Tibial nerve (tissue), 4 donors: ENCODE data around the gene IL1RL1. TPM values are rescaled to one million over a fixed set of nuclear protein-coding genes. Genes with fewer than 3 reads are reported as not detected.

Experiments
- DNase-seq, 2 donors: peaks; one replicate each; pipeline ENCODE4 v3.0.0-alpha.2; 2019; ENCODE audit warnings: low spot score in 2 of 2
- H3K27ac ChIP-seq, 4 donors: fragments of 200-600 bp; sonication (generic) in 3 of 4; one replicate each; pipeline ENCODE4 v1.5.1; 2017 to 2019; ENCODE audit warnings: mild to moderate bottlenecking in 1 of 4
- H3K27me3 ChIP-seq, 2 donors: fragments of 200-600 bp; sonication (generic) in 1 of 2; one replicate each; pipeline versions ENCODE4 v1.5.1 to v1.6.0; 2017 to 2019
- H3K36me3 ChIP-seq, 3 donors: fragments of 200-600 bp; sonication (generic); one replicate each; pipeline ENCODE4 v1.5.1; 2018 to 2019
- H3K4me1 ChIP-seq, 4 donors: fragments of 200-600 bp; sonication (generic) in 3 of 4; one replicate each; pipeline ENCODE4 v1.5.1; 2017 to 2019
- H3K4me3 ChIP-seq, 4 donors: fragments of 200-600 bp; sonication (generic) in 3 of 4; one replicate each; pipeline ENCODE4 v1.5.1; 2017 to 2019; ENCODE audit warnings: mild to moderate bottlenecking in 1 of 4, moderate library complexity in 1 of 4
- H3K9me3 ChIP-seq, 4 donors: fragments of 200-600 bp; sonication (generic) in 3 of 4; one replicate each; pipeline ENCODE4 v1.5.1; 2017 to 2019
- EP300 ChIP-seq, 2 donors: sonication (generic); formaldehyde crosslinking; IDR thresholded peaks; one replicate each; pipeline ENCODE4 v1.6.1; 2017; ENCODE audit warnings: antibody characterized with exemption in 2 of 2, mild to moderate bottlenecking in 1 of 2
- POLR2A ChIP-seq, 2 donors: fragments of 450-650 bp; IDR thresholded peaks; one replicate each; pipeline ENCODE4 v1.6.1; 2017; ENCODE audit warnings: antibody characterized with exemption in 2 of 2, mild to moderate bottlenecking in 2 of 2, moderate library complexity in 2 of 2
- WGBS, 2 donors: methylation state at CpG; one replicate each; pipeline ENCODE4 v1.1.5; 2018; 5-methylcytosine and 5-hydroxymethylcytosine counted together
- total RNA-seq, 4 donors: library from RNA; depleted of rRNA; stranded (reverse); fragments of >200 nt; gene quantifications; one replicate each; pipeline ENCODE4 v1.1.0, GENCODE V29; 2016
- TF ChIP-seq, protein P1 (sequence below), 5 experiments: fragments of 200-600 bp in 3 of 5; fragments of 450-650 bp in 2 of 5; sonication (generic) in 3 of 5; IDR thresholded peaks; one replicate each; pipeline ENCODE4 v1.5.1; 2016 to 2019; ENCODE audit warnings: antibody characterized with exemption in 5 of 5, mild to moderate bottlenecking in 3 of 5, moderate library complexity in 2 of 5

The IL1RL1 gene
- total RNA-seq, 4 donors from 2014 or later: 3.9 to 17.7 (median 6.9) TPM

DNA sequence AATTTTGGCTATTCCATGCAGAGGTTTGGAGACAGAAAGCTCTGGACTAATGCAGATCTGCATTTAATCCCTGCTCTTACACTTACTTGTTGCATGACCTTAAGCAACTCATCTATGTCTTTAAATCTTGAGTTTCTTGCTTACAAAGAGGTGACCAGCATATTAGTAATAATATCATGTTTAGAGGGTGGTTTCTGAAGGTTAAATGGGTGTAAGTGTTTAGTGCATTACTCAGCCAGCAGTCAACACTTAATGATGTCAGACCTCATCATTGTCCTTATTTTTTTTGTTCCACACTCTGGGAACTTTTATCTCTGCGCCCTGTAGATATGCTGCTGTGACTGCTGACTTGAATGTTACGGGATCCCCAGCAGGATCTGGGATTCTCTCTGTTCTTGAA is 1.7 kb downstream of the IL1RL1 start:
- no peak for TF ChIP-seq EP300 (IDR thresholded peaks at IDR 0.05)
- no peak for TF ChIP-seq POLR2A (IDR thresholded peaks at IDR 0.05)
- TF ChIP-seq, protein P1, sequence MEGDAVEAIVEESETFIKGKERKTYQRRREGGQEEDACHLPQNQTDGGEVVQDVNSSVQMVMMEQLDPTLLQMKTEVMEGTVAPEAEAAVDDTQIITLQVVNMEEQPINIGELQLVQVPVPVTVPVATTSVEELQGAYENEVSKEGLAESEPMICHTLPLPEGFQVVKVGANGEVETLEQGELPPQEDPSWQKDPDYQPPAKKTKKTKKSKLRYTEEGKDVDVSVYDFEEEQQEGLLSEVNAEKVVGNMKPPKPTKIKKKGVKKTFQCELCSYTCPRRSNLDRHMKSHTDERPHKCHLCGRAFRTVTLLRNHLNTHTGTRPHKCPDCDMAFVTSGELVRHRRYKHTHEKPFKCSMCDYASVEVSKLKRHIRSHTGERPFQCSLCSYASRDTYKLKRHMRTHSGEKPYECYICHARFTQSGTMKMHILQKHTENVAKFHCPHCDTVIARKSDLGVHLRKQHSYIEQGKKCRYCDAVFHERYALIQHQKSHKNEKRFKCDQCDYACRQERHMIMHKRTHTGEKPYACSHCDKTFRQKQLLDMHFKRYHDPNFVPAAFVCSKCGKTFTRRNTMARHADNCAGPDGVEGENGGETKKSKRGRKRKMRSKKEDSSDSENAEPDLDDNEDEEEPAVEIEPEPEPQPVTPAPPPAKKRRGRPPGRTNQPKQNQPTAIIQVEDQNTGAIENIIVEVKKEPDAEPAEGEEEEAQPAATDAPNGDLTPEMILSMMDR (IDR thresholded peaks at IDR 0.05): no peak
- H3K4me3 ChIP-seq: no peak overlapping the region
- no peaks in the 10 kb centered on the region for H3K27me3 ChIP-seq
- WGBS, 2 donors: 85 to 93% methylated on average over 2 of the region's 2 CpGs
- DNase-seq: no peak
- no peaks in the 10 kb centered on the region for H3K4me1 ChIP-seq
- H3K9me3 ChIP-seq: no peaks in the 10 kb centered on the region
- no peaks in the 10 kb centered on the region for H3K36me3 ChIP-seq
- H3K27ac ChIP-seq: no peak overlapping the region

DNA sequence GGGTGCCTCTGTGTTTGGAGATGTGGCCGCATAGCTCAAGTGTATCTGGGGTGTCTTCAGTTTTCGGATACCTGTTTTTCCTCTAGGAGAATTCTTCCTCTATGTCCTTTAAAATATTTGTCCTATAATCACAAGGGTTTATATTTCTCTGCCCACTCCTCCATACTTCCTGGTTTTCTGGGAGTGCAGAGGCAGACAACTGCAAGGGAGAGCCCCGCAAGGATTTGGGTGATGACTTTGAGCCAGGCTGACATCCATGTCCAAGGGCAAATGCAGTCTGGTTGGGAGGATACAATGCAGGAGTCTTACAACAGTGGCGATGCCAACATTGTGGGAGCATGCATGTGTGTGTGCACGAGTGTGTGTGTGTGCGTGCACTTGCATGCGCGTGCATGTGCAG is 2.1 kb downstream of the IL1RL1 start:
- Histone ChIP-seq H3K9me3 (no peaks in the 10 kb centered on the region), H3K4me1 (no peaks in the 10 kb centered on the region), H3K27ac (no peak overlapping the region), H3K4me3 (no peak overlapping the region), H3K27me3 (no peaks in the 10 kb centered on the region), H3K36me3 (no peaks in the 10 kb centered on the region)
- no peak for DNase-seq
- TF ChIP-seq, protein P1 (IDR thresholded peaks at IDR 0.05): no peak
- no peak for TF ChIP-seq EP300 (IDR thresholded peaks at IDR 0.05)
- TF ChIP-seq POLR2A (IDR thresholded peaks at IDR 0.05): no peak
- WGBS, 2 donors: 82 to 94% methylated on average over 8 of the region's 8 CpGs

DNA sequence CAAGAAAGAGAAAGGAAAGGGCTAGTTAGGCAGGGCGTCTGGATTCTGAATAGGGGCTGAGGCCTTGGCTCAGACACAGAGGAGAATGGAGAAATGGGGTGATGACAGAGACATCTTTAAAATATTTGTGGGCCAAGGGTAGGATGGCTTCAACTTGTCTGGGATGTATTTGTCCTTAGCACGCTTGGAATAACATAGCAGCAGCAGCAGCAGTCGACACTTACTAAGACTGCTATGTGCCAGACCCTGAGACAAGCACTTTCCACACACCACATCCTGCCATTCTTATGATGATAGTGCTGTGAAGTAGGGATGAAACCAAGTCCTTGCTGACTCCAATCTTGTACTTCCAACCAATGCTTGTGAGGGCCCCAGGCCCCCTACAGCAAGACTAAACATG is 2.6 kb downstream of the IL1RL1 start:
- TF ChIP-seq EP300 (IDR thresholded peaks at IDR 0.05) (no peak), POLR2A (IDR thresholded peaks at IDR 0.05) (no peak)
- TF ChIP-seq, protein P1 (IDR thresholded peaks at IDR 0.05): no peak
- Histone ChIP-seq H3K9me3 (no peaks in the 10 kb centered on the region), H3K4me1 (no peaks in the 10 kb centered on the region), H3K27ac (no peak overlapping the region), H3K27me3 (no peaks in the 10 kb centered on the region), H3K4me3 (no peak overlapping the region), H3K36me3 (no peaks in the 10 kb centered on the region)
- no peak for DNase-seq
- 76 to 80% methylated on average over 3 of the region's 3 CpGs for WGBS, 2 donors

DNA sequence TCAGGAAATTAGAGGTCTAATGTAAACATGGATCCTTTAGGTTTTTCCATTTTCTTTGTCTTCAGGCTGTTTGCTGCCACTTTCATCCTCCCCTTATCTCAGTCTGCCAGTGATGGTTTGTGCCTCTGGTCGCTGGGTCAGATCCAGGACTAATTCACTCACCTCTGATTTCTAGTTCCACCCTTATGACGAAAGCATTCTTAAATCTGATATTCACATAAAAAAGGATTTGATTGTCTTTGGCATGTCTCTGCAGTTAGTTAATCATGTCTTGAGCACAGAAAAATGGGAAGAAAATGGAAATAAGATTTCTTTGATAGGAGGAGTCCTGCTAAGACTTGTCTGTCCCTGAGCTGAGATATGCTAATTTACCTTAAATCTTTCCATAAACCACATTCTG is 4.6 kb downstream of the IL1RL1 start:
- Histone ChIP-seq H3K27ac (no peak overlapping the region), H3K9me3 (no peaks in the 10 kb centered on the region), H3K36me3 (no peaks in the 10 kb centered on the region), H3K4me3 (no peak overlapping the region), H3K4me1 (no peaks in the 10 kb centered on the region), H3K27me3 (no peaks in the 10 kb centered on the region)
- WGBS, 2 donors: 69 to 83% methylated on average over 2 of the region's 2 CpGs
- TF ChIP-seq EP300 (IDR thresholded peaks at IDR 0.05) (no peak), POLR2A (IDR thresholded peaks at IDR 0.05) (no peak)
- TF ChIP-seq, protein P1 (IDR thresholded peaks at IDR 0.05): no peak
- no peak for DNase-seq

DNA sequence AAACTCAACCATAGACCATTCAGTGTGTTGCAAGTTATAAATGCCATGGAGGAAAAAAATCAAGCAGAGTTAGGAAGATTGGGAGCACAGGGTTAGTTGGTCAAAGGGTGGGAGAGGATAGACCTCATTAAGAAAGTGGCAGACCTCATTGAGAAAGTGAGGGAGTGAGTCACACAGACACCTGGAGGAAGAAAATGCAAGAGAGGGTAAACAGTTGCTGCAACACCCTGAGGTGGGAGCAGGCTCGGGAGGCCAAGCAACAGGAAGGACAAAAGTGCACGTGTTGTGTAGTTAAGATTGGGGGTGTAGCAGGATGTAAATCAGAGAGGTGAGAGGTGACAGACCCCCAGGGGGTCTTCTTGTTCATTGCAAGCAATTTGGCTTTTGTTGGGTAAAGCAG is 6.4 kb downstream of the IL1RL1 start:
- H3K9me3 ChIP-seq: no peaks in the 10 kb centered on the region
- no peak overlapping the region for H3K4me3 ChIP-seq
- TF ChIP-seq POLR2A (IDR thresholded peaks at IDR 0.05) (no peak), EP300 (IDR thresholded peaks at IDR 0.05) (no peak)
- TF ChIP-seq, protein P1 (IDR thresholded peaks at IDR 0.05): no peak
- no peak for DNase-seq
- no peak overlapping the region for H3K27ac ChIP-seq
- 13 to 20% methylated on average over 2 of the region's 2 CpGs for WGBS, 2 donors
- H3K27me3 ChIP-seq: no peaks in the 10 kb centered on the region
- no peaks in the 10 kb centered on the region for H3K4me1 ChIP-seq
- H3K36me3 ChIP-seq: no peaks in the 10 kb centered on the region
